ENCODE measurements around the gene GATAD2A.
A peak's percentile ranks its signal among the peaks of the same experiment; 100 is the strongest.

Gene GATAD2A

GRCh38 chr19:19422156-19422555, 16.7 kb downstream of the GATAD2A start:
- DNase-seq, result no peak

- no peak for DNase-seq
Observed at GRCh38 chr19:19423322-19423721, 17.8 kb downstream of the GATAD2A start.

DNA sequence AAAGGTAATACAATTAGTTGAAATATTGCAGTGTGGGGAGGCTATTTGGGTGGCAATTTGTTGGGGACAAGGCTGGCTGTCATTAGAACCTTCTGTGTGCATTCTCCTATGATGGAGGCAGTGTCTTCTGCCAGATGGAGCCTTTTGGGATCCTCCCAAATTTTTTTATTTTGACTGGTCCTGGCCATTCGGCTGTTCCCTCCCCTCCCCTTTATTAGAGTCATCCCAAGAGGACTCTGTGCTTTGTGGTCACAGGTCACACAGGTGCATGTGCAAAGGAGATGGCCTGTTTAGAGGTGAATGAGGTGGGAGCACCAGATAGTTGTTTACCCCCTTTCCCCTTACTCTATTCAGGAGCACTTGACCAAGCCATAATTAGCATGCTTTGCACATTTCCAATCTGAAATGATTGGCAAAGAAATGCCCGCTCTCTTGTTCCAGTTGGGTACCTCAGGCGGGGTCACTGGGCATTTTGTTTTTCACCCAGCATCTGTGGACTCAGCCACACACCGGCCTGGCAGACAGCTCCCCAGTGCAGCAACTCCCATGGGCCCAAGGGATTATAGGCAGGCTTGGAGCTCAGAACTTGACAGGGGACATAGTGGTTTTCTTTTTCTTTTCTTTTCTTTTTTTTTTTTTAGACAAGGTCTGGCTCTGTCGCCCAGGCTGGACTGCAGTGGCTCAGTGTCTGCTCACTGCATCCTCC, 19.8 kb downstream of the GATAD2A start:
- DNase-seq, result no peak

DNA sequence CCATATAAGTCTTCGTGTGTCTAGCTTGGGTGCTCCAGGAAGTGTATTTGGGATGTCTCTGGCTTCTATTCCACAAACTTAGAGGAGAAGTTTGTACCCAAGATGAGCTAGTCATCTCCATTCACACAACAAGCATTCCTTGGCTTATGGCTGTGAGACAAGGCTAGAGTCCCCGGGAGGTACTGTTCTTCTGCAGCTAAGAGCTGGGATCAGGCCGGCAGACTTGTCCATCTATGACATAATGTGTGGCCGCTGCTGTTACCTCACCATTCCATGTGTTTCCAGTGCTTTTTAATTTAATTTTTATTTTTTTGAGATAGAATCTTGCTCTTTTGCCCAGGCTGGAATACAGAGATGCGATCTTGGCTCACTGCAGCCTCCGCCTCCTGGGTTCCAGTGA, 20.7 kb downstream of the GATAD2A start:
- DNase-seq, result no peak

DNA sequence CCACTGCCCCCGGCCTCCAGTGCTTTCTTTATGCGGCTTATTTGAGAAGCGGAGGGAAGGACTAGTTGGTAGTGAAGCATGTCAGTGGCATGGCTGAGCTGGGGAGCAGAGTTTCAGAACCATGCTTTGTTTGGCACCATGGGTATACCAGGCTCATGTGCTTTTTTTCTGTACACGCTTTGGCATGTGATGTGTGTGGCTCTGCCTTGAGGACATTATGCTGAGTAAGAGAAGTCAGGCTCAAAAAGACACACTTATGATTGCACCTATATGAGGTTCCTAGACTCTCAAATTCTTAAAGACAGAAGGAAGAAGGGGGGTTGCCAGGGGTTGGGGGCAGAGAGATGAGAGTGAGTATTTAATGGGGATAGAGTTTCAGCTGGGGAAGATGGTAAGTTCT, 21.3 kb downstream of the GATAD2A start:
- DNase-seq, result no peak

DNA sequence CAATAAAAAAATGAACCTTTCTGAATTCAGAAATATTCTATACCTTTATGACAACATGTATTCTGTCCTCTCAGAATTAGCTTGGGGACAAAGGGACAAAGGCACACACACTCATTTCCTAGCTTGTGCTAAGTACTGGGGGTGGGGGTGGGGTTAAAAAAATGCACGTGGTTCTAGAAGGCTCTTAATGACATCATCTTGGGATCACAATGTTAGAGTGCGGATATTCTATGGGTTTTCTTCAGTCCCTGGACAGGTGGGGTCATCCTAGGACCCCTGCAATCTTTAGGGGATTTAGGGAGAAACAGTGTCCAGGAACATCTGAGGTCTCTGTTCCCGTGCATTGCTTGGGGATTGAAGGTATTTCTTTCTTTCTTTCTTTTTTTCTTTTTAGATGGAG, 21.8 kb downstream of the GATAD2A start:
- DNase-seq, result no peak

GRCh38 chr19:19427944-19428343, 22.5 kb downstream of the GATAD2A start:
- DNase-seq, result no peak

DNA sequence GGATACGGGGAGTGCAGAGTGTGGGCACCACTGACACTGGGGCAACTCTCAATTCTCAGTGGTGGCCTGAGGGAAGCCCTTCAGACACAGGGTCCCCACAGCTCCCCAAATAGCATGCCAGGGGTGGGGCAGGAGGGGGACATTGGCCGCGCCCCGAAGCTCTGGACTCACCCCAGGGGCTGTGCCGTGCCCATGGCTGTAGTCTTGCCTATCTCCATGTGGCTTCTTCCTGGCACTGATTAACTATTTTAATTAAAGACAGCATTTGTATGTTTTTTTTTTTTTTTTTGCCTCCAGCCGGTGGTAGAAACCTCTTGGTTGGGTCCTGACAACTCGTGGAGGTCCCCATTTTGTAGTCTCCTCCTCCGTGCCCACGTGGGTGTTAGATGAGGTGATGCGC, 23.3 kb downstream of the GATAD2A start:
- DNase-seq, result no peak

DNA sequence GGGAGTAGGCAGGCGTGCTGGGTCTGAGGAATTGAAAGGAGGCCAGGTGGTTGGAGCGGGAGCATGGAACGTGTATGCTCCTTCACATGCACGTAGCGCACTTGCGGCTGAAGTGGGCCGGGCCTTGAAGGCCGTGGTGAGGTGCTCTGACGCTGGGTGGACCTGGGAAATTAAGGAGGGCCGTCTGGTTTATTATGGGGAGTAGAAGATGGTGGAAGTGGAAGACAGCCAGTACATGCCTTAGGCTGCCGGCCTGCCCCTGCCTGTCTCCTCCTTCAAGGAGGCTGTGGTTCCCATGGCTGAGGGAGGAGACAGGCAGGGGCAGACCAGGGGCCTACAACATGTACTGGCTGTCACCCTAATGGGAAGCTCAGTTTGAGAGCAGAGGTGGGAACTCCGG, 23.9 kb downstream of the GATAD2A start:
- DNase-seq, result no peak

DNA sequence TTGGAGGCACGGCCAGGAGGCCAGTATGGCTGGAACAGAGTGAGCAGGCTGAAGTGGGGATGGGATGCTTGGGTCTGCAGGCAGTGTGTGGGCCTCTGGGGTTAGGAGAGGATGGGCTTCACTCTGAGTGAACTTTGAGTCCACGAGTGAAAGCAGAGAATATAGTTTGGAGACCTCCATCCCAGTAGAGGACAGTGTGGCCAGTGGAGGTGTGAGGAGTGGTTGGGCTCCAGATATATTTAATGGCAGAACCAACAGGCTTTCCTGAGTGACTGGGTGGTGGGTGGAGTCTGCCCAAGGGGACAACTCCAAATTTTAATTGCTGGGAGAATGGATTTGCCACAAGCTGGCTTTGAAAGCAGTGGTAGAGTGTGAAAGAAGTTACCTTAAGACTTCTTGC, 27.3 kb downstream of the GATAD2A start:
- DNase-seq, result no peak

- DNase-seq, result no peak
Observed at GRCh38 chr19:19433666-19434213, 28.3 kb downstream of the GATAD2A start.

DNA sequence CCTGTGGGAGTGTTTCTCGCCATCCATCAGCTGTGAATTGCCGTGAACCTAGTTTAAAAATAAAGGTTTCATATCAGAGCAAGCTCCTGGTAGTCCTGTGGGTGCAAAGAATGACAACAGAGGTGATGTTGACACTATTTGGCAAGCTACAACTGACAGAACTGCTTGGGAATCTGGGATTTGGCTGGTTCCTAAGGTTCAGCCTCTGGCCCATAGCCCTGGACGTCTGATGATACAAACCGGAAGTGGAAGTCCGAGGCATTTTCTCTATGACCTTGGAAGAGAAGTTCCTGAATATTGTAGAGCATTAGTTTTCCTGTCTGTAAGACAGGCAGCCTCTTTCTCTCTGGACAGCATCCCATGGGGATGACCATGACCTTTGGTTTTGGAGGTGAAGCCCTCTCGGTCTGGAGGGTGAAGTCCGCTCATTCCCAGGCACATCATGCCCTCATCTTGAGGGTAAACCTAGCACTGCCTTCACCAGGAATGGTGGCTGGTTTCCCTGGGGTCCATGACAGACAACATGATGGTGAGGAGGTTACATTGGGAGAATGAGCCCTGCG, 29.1 kb downstream of the GATAD2A start:
- no peak for DNase-seq

DNA sequence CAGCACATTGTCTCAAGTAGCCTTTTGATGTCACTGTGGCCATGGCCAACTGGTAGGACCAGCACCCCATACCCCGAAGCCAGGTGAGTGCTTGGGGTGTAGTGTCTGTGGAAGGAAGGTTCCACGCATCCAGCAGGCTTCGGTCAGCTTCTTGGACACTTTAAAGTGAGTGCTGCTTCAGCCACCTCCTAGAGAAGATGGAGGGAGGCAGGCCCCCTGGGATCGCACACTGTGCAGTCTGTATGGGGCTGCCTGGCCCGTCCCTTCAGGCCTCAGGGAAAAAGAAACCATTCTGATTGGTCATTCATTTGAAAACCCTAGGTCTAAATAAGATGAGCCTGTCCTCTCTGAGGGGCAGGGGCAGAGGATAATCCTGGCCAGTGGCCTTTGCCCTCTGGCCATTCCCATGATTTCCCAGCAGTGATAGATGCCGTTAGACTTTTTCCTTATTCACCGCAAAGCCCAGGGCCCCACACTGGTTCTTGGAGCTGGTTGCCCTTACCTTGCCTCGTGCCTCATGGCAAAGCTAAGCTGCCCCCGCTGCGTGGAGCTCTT, 30.7 kb downstream of the GATAD2A start:
- no peak for DNase-seq

DNA sequence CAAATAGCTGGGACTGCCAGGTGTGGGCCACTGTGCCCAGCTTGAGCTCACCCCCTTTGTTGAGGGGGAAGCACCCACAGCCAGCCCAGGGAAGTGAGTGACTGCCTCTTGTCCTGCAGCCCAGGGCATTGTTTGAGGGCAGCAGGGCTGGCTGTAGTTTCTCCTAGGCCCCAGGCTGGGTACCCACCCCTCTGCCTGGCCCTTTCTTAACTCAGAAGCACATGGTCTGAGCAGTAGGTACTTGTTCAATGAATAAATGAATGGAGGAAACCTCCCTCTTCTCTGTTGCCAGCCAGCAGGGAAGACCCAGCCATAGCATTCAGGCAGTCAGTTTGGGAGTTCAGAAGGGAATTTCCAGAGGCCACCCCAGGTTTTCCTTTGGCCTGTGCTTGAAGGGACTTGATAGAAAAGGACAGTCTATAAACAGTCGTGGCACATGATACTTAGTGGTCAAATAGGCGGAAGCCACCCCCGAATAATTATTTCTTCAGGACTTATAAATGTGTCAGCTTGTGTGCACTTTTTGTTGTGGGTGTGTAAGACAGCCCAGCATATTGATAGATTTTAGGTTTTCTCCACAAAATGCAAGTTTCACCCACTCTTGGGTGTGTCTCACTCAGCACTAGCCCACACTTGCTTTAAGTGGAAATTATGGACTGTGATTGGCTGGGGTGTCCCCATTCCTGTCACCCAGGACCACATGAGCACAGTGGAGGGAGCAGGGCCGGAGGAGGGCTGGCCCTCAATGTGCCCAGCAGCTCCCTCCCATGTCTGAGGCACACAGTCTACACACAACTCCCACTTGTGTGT, 33.1 kb downstream of the GATAD2A start:
- DNase-seq, result no peak

GRCh38 chr19:19439176-19439482, 33.7 kb downstream of the GATAD2A start:
- no peak for DNase-seq

DNA sequence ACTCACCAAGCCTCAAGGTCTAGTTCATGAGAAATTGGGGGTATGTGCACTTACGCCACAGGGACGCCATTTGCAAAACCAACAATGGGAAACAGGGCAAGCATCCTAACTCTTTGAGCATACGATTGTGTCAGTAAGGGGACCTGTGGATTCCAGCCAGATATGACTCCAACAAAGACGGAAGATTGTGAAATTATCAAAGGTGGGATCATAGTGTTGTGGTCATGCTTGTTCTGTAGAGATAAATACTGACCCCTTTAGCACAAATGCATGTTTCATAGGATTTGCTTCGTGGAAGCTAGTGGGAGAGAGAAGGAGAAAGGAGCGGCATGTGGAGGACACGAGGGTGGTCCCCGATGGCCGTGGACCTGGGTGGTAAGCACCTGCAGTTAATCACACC, 37.8 kb downstream of the GATAD2A start:
- DNase-seq, result no peak

DNA sequence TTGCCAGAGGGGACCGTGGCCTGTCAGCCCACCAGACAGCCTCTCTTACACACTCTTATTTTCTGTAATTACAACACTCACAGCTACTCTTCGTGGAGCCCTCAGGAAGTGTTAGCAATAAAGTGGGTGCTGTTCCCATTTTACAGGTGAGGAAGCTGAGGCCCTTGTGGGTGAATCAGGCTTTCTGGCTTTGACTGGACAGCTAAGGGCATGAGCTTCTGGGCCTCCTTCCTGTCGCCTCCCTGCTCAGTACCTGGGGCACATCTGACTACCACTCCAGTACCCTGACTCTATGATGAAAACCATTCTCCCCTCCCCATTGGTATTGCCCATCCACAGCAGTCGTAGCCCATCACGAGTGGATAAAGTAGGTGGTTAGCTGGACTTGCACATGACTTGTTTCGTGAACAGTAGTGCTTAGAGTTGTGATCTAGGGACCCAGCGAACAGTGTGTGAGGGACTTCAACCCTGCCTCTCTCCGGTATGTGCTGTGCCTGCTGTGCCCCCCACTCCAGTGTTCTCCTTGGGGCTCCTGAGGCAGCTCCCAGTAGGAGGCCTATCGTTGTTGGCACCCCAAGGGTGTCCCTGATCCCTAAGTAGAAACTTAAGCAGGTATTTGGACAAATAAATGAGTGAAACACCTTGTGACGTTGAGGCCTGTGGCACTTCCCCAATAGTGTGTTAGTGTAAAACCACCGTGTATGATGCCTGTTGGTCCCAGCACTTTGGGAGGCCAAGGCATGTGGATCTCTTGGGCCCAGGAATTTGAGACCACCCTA, 38.6 kb downstream of the GATAD2A start:
- DNase-seq, result no peak

- peak; percentile 41 for DNase-seq
Observed at GRCh38 chr19:19444681-19445155, 39.2 kb downstream of the GATAD2A start.

DNA sequence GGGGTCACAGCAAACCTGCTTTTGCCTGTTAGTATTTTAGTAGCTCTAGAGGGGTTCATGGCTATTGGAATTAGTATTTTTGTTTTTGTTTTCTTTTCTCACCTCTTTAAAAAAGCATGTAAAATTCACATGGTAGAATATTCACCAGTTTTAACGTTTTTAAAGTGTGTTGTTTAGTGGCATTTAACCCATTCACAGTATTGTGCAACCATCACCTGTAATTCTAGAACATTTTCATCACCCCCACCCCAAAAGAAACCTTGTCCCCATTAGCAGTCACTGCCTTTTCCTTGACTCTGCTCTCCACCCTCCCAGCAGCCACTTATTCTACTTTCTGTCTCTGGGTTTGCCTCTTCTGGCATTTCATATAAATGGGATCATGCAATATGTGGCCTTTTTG, 39.8 kb downstream of the GATAD2A start:
- DNase-seq, result no peak

GRCh38 chr19:19445911-19446361, 40.5 kb downstream of the GATAD2A start:
- DNase-seq, result peak; percentile 38

DNA sequence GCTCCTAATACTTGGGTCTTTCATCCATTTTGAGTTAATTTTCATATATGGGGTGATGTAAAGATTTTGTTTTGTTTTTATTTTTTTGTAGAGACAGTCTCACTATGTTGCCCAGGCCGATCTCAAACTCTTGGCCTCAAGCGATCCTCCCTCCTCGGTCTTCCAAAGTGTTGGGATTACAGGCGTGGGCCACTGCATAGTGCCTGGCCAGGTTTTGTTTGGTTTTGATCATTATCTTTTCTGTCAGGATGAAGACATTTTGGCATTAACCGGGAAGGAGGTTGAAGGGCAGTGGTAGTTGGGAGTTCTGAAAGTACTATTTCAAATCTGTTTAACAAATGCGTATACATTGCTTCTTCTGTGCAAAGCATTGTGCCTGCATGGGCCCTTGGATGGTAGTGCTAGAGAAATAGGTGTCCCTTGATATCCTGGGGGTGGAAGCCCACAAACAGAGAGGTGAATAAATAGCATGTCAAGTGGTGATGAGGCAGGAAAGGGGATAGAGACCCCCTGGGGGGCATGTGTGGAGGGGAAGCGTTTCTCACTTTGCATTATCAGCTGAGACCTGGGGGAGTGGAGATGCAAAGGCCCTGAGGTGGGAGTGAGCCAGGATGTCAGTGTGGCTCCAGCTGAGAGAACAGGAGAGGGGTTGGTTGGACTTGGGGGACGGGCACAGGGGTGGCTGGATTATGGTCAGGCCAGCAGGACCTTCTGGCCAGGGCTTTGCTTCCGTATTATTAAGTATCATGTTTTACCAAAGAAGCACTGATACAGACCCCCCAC, 41.4 kb downstream of the GATAD2A start:
- no peak for DNase-seq

All from CD4-positive, alpha-beta T cell treated with Interleukin-12 subunit alpha and Interleukin-12 subunit beta, for 1 hour (primary cell).